ENCODE results near the gene VSTM2B. TPM values are rescaled to one million over a fixed set of nuclear protein-coding genes. Genes with fewer than 3 reads are reported as not detected.

Gene VSTM2B
- polyA plus RNA-seq, 1 of the 3 experiments (the other 2 are of a cell fraction): not detected

- TF ChIP-seq RAD21 (IDR thresholded peaks at IDR 0.05; ENCODE audit: low read length): no peak
- TF ChIP-seq MXI1 (IDR thresholded peaks at IDR 0.05; ENCODE audit: low read depth, low read length): no peak
- no peak for TF ChIP-seq NFIC (IDR thresholded peaks at IDR 0.05; ENCODE audit: borderline replicate concordance)
- no peak for TF ChIP-seq RFX5 (IDR thresholded peaks at IDR 0.05; ENCODE audit: low read length)
- no peak for TF ChIP-seq FOSL2 (IDR thresholded peaks at IDR 0.05; ENCODE audit: borderline replicate concordance, low read depth)
- TF ChIP-seq FOXM1 (IDR thresholded peaks at IDR 0.05; ENCODE audit: low read depth): no peak
- no peak for TF ChIP-seq RCOR1 (IDR thresholded peaks at IDR 0.05; ENCODE audit: low read length)
Observed at GRCh38 chr19:29476528-29476927, 49.3 kb upstream of the VSTM2B start (continued).

- no peaks in the 10 kb centered on the region for H3K36me3 ChIP-seq (replicated peaks in 1 of 2; ENCODE audit: control insufficient read depth in 1 of 2, insufficient read depth in 2 of 2, low read length in 1 of 2)
- no peak for DNase-seq
- H4K20me1 ChIP-seq (ENCODE audit: insufficient read depth): no peaks in the 10 kb centered on the region
- ChIA-PET POLR2A (no interaction called here), CTCF (interaction anchor here (1.0 to 2.2 kb wide), 6 partner anchors 10 to 119 kb away, joined by 3 to 9 read pairs (median 4); no protein-coding TSS in a partner anchor)
- no peak overlapping the region for H2AFZ ChIP-seq (ENCODE audit: low read depth)
- WGBS (ENCODE audit: low lambda C conversion rate): 11% methylated on average over 13 of the region's 16 CpGs
- no peaks in the 10 kb centered on the region for H3K79me2 ChIP-seq (ENCODE audit: insufficient read depth)
- no peak overlapping the region for H3K9ac ChIP-seq
- TF ChIP-seq FOSL2 (IDR thresholded peaks at IDR 0.05; ENCODE audit: borderline replicate concordance, low read depth): no peak
- TF ChIP-seq FOXJ3 (CRISPR knock-in tag; IDR thresholded peaks at IDR 0.05): no peak
- TF ChIP-seq RAD21 (IDR thresholded peaks at IDR 0.05; ENCODE audit: low read length): no peak
- TF ChIP-seq NFIC (IDR thresholded peaks at IDR 0.05; ENCODE audit: borderline replicate concordance): no peak
- no peak for TF ChIP-seq USF1 (IDR thresholded peaks at IDR 0.05; ENCODE audit: borderline replicate concordance, low read depth)
- no peak for TF ChIP-seq CHD2 (IDR thresholded peaks at IDR 0.05; ENCODE audit: low read length, partially characterized antibody)
- no peak for TF ChIP-seq REST (IDR thresholded peaks at IDR 0.05; ENCODE audit: low read depth, low read length)
- no peaks in the 10 kb centered on the region for H3K4me1 ChIP-seq (ENCODE audit: control insufficient read depth in 1 of 2, insufficient read depth in 2 of 2, low read depth in 1 of 2, low read length in 1 of 2)
- H3K27ac ChIP-seq (ENCODE audit: low read depth in 2 of 2, low read length in 1 of 2): no peak overlapping the region
- no peak overlapping the region; a peak in 1 of 4 replicates for H3K4me3 ChIP-seq (ENCODE audit: low read depth in 2 of 2, low read length in 1 of 2)
- H3K9me3 ChIP-seq: no peaks in the 10 kb centered on the region
- peaks cover 9% of the 10 kb centered on the region; the same call in 1 of the 2 replicates for H3K27me3 ChIP-seq (ENCODE audit: insufficient read depth)
- H3K4me2 ChIP-seq: no peak overlapping the region
- H3F3A ChIP-seq (replicated peaks; ENCODE audit: insufficient read depth): no peaks in the 10 kb centered on the region
- no peaks in the 10 kb centered on the region for H3K9me2 ChIP-seq
Observed at GRCh38 chr19:29477831-29478577, 47.8 kb upstream of the VSTM2B start.
